GM23338 (cell line): Measurements from ENCODE around the gene TMCO4. TPM values are rescaled to one million over a fixed set of nuclear protein-coding genes. Genes with fewer than 3 reads are reported as not detected.

ENCODE experiments used
- ATAC-seq: fragments of 200-7000 bp; cut with Tn5 transposase; 3 replicates; pipeline ENCODE4 v1.9.1; 2020
- DNase-seq: peaks from one replicate; pipeline ENCODE4 v3.0.0-alpha.2; 2015; ENCODE audit warnings: low spot score
- H2AFZ ChIP-seq: fragments of 200-600 bp; sonication (generic); 2 replicates; pipeline ENCODE4 v1.8.0; 2016; ENCODE audit warnings: antibody characterized with exemption, mild to moderate bottlenecking, moderate library complexity
- H3F3A ChIP-seq: fragments of 200-600 bp; sonication (generic); replicated peaks from 2 replicates; pipeline ENCODE4 v1.8.0; 2017; ENCODE audit warnings: antibody characterized with exemption, mixed run types, low read depth
- H3K27ac ChIP-seq: fragments of 200-600 bp; sonication (generic); 2 replicates; pipeline ENCODE4 v1.6.1; 2016; ENCODE audit warnings: low read depth
- H3K27me3 ChIP-seq: fragments of 200-600 bp; sonication (generic); 2 replicates; pipeline ENCODE4 v1.8.0; 2016; ENCODE audit warnings: mild to moderate bottlenecking, mixed run types, moderate library complexity; ENCODE audit not compliant: insufficient read depth
- H3K36me3 ChIP-seq: fragments of 200-600 bp; sonication (generic); 2 replicates; pipeline ENCODE4 v1.8.0; 2016; ENCODE audit warnings: mild to moderate bottlenecking; ENCODE audit not compliant: insufficient read depth
- H3K4me1 ChIP-seq: fragments of 200-600 bp; sonication (generic); 2 replicates; pipeline ENCODE4 v1.8.0; 2016; ENCODE audit warnings: mild to moderate bottlenecking, moderate library complexity; ENCODE audit not compliant: insufficient read depth
- H3K4me2 ChIP-seq: fragments of 200-600 bp; sonication (generic); 2 replicates; pipeline ENCODE4 v1.7.1; 2017; ENCODE audit warnings: mixed run types
- H3K4me3 ChIP-seq: fragments of 200-600 bp; sonication (generic); 2 replicates; pipeline ENCODE4 v1.6.1; 2016; ENCODE audit warnings: mixed run types
- H3K79me2 ChIP-seq: fragments of 200-600 bp; sonication (generic); replicated peaks from 2 replicates; pipeline ENCODE4 v1.8.0; 2017; ENCODE audit warnings: mild to moderate bottlenecking; ENCODE audit not compliant: insufficient read depth
- H3K9me2 ChIP-seq: fragments of 200-600 bp; sonication (generic); 2 replicates; pipeline ENCODE4 v1.8.0; 2017; ENCODE audit not compliant: insufficient read depth
- H4K20me1 ChIP-seq: fragments of 200-600 bp; sonication (generic); replicated peaks from 2 replicates; pipeline ENCODE4 v1.8.0; 2017; ENCODE audit warnings: mild to moderate bottlenecking; ENCODE audit not compliant: insufficient read depth
- H3K27ac Mint-ChIP-seq: 2 replicates; pipeline ENCODE4 v1.8.0; 2020; ENCODE audit warnings: inconsistent platforms, mild to moderate bottlenecking, moderate library complexity, mixed read lengths
- H3K27me3 Mint-ChIP-seq: 3 replicates; pipeline ENCODE4 v1.8.0; 2022; ENCODE audit warnings: low read depth, mild to moderate bottlenecking, moderate library complexity, mixed read lengths, inconsistent platforms; ENCODE audit not compliant: insufficient read depth, poor library complexity
- H3K36me3 Mint-ChIP-seq: 3 replicates; pipeline ENCODE4 v1.8.0; 2021; ENCODE audit warnings: low read depth, mild to moderate bottlenecking, inconsistent platforms, moderate library complexity, mixed read lengths
- H3K4me1 Mint-ChIP-seq: 3 replicates; pipeline ENCODE4 v1.8.0; 2020; ENCODE audit warnings: mild to moderate bottlenecking, inconsistent platforms, mixed read lengths
- H3K4me3 Mint-ChIP-seq: 3 replicates; pipeline ENCODE4 v1.8.0; 2021; ENCODE audit warnings: moderate library complexity, mild to moderate bottlenecking, inconsistent platforms, mixed read lengths
- H3K9me3 Mint-ChIP-seq: 3 replicates; pipeline ENCODE4 v1.8.0; 2020; ENCODE audit warnings: moderate library complexity, mild to moderate bottlenecking, inconsistent platforms, mixed read lengths
- CREB1 ChIP-seq: fragments of 250-450 bp; sonication (Bioruptor Pico); IDR thresholded peaks from 2 replicates; pipeline ENCODE4 v1.5.0; 2020; ENCODE audit warnings: low read depth, mild to moderate bottlenecking, moderate library complexity
- EZH2 ChIP-seq: fragments of 200-600 bp; sonication (generic); IDR thresholded peaks from one replicate; pipeline ENCODE4 v1.8.0; 2017; ENCODE audit warnings: antibody characterized with exemption, mild to moderate bottlenecking, low read depth; ENCODE audit not compliant: unreplicated experiment
- EZH2phosphoT487 ChIP-seq: fragments of 200-600 bp; sonication (generic); IDR thresholded peaks from one replicate; pipeline ENCODE4 v1.8.1; 2018; ENCODE audit warnings: antibody characterized with exemption; ENCODE audit not compliant: unreplicated experiment
- JUNB ChIP-seq: IDR thresholded peaks from one replicate; pipeline ENCODE4 v1.6.1; 2016; ENCODE audit warnings: antibody characterized with exemption; ENCODE audit not compliant: unreplicated experiment
- NANOG ChIP-seq: IDR thresholded peaks from 2 replicates; pipeline ENCODE4 v1.6.1; 2016; ENCODE audit warnings: antibody characterized with exemption, borderline replicate concordance
- POLR2AphosphoS5 ChIP-seq: IDR thresholded peaks from 2 replicates; pipeline ENCODE4 v1.6.1; 2016; ENCODE audit warnings: antibody characterized with exemption, low read depth
- STAT1 ChIP-seq: IDR thresholded peaks from one replicate; pipeline ENCODE4 v1.6.1; 2016; ENCODE audit warnings: antibody characterized with exemption; ENCODE audit not compliant: unreplicated experiment
- ZNF114 ChIP-seq: fragments of 250-450 bp; sonication (Bioruptor Pico); IDR thresholded peaks from 2 replicates; pipeline ENCODE4 v1.5.0; 2020; ENCODE audit warnings: mild to moderate bottlenecking, moderate library complexity
- ZNF331 ChIP-seq: fragments of 250-450 bp; sonication (Bioruptor Pico); IDR thresholded peaks from 2 replicates; pipeline ENCODE4 v1.5.0; 2020; ENCODE audit warnings: low read depth, mild to moderate bottlenecking, moderate library complexity
- polyA plus RNA-seq: library from polyadenylated mRNA; unstranded; fragments of >200 nt; fragmentation: Nextera tagmentation; extraction: Ambion mirVana; gene quantifications from 2 replicates; pipeline ENCODE4 v1.2.1, GENCODE V29; 2016
- total RNA-seq: library from RNA; depleted of rRNA; stranded (reverse); fragments of >200 nt; shearing (Covaris generic); gene quantifications from 2 replicates; pipeline ENCODE4 v1.2.3, GENCODE V29; 2014
- TF ChIP-seq, protein P1 (sequence below): IDR thresholded peaks from 2 replicates; pipeline ENCODE4 v1.6.1; 2016; ENCODE audit warnings: antibody characterized with exemption
- TF ChIP-seq, protein P2 (sequence below): fragments of 250-450 bp; sonication (Bioruptor Pico); IDR thresholded peaks from 2 replicates; pipeline ENCODE4 v1.5.0; 2020; ENCODE audit warnings: mild to moderate bottlenecking, moderate library complexity
- TF ChIP-seq, protein P3 (sequence below): IDR thresholded peaks from one replicate; pipeline ENCODE4 v1.6.1; 2018; ENCODE audit warnings: antibody characterized with exemption; ENCODE audit not compliant: unreplicated experiment
- TF ChIP-seq, protein P4 (sequence below), 2 experiments: fragments of 200-600 bp in 1 of 2; sonication (generic) in 1 of 2; conservative IDR thresholded peaks; 2 replicates each; pipeline versions ENCODE4 v1.5.1 to v1.6.1; 2016 to 2017; ENCODE audit warnings: antibody characterized with exemption in 2 of 2, low read depth in 2 of 2, mild to moderate bottlenecking in 2 of 2, moderate library complexity in 1 of 2

TMCO4 gene
- total and polyA plus RNA-seq, 2 experiments from 2014 or later, result 2.6 to 6.9 TPM

DNA sequence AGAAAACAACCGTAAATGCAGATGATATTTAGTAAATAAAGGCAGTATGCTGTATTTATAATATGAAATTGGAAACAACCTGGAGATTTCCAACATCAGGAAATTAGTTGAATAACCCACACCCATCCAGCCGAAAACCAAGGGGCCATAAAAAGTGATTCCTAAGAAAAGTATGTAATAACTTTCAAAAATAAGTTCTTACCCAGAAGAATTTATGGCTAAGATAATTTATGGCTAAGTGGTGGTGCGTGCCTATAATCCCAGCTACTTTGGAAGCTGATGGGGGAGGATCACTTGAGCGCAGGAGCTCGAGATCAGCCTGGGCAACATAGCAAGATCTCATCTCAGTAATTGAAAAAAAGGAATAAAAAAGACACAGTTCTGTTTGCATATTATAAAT, 43.2 kb downstream of the TMCO4 start:
- Histone ChIP-seq H3K9me2 (no peaks in the 10 kb centered on the region), H3K27me3 (no peaks in the 10 kb centered on the region), H3K79me2 (no peaks in the 10 kb centered on the region), H3F3A (no peaks in the 10 kb centered on the region), H2AFZ (no peak overlapping the region), H3K4me1 (no peaks in the 10 kb centered on the region), H3K4me2 (no peak overlapping the region), H4K20me1 (no peaks in the 10 kb centered on the region; the same call in 1 of the 2 replicates), H3K27ac (no peak overlapping the region), H3K4me3 (no peak overlapping the region), H3K36me3 (no peaks in the 10 kb centered on the region)
- no peaks in the 10 kb centered on the region for H3K4me1 Mint-ChIP-seq
- H3K4me3 Mint-ChIP-seq, result no peak overlapping the region
- H3K36me3 Mint-ChIP-seq, result no peaks in the 10 kb centered on the region; the same call in 2 of the 3 replicates
- TF ChIP-seq EZH2 (no peak), POLR2AphosphoS5 (no peak), ZNF331 (CRISPR knock-in tag) (no peak), JUNB (no peak), CREB1 (CRISPR knock-in tag) (no peak), STAT1 (no peak), ZNF114 (CRISPR knock-in tag) (no peak), NANOG (no peak), EZH2phosphoT487 (no peak)
- TF ChIP-seq, protein P1, sequence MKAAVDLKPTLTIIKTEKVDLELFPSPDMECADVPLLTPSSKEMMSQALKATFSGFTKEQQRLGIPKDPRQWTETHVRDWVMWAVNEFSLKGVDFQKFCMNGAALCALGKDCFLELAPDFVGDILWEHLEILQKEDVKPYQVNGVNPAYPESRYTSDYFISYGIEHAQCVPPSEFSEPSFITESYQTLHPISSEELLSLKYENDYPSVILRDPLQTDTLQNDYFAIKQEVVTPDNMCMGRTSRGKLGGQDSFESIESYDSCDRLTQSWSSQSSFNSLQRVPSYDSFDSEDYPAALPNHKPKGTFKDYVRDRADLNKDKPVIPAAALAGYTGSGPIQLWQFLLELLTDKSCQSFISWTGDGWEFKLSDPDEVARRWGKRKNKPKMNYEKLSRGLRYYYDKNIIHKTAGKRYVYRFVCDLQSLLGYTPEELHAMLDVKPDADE, result no peak
- TF ChIP-seq, protein P2, sequence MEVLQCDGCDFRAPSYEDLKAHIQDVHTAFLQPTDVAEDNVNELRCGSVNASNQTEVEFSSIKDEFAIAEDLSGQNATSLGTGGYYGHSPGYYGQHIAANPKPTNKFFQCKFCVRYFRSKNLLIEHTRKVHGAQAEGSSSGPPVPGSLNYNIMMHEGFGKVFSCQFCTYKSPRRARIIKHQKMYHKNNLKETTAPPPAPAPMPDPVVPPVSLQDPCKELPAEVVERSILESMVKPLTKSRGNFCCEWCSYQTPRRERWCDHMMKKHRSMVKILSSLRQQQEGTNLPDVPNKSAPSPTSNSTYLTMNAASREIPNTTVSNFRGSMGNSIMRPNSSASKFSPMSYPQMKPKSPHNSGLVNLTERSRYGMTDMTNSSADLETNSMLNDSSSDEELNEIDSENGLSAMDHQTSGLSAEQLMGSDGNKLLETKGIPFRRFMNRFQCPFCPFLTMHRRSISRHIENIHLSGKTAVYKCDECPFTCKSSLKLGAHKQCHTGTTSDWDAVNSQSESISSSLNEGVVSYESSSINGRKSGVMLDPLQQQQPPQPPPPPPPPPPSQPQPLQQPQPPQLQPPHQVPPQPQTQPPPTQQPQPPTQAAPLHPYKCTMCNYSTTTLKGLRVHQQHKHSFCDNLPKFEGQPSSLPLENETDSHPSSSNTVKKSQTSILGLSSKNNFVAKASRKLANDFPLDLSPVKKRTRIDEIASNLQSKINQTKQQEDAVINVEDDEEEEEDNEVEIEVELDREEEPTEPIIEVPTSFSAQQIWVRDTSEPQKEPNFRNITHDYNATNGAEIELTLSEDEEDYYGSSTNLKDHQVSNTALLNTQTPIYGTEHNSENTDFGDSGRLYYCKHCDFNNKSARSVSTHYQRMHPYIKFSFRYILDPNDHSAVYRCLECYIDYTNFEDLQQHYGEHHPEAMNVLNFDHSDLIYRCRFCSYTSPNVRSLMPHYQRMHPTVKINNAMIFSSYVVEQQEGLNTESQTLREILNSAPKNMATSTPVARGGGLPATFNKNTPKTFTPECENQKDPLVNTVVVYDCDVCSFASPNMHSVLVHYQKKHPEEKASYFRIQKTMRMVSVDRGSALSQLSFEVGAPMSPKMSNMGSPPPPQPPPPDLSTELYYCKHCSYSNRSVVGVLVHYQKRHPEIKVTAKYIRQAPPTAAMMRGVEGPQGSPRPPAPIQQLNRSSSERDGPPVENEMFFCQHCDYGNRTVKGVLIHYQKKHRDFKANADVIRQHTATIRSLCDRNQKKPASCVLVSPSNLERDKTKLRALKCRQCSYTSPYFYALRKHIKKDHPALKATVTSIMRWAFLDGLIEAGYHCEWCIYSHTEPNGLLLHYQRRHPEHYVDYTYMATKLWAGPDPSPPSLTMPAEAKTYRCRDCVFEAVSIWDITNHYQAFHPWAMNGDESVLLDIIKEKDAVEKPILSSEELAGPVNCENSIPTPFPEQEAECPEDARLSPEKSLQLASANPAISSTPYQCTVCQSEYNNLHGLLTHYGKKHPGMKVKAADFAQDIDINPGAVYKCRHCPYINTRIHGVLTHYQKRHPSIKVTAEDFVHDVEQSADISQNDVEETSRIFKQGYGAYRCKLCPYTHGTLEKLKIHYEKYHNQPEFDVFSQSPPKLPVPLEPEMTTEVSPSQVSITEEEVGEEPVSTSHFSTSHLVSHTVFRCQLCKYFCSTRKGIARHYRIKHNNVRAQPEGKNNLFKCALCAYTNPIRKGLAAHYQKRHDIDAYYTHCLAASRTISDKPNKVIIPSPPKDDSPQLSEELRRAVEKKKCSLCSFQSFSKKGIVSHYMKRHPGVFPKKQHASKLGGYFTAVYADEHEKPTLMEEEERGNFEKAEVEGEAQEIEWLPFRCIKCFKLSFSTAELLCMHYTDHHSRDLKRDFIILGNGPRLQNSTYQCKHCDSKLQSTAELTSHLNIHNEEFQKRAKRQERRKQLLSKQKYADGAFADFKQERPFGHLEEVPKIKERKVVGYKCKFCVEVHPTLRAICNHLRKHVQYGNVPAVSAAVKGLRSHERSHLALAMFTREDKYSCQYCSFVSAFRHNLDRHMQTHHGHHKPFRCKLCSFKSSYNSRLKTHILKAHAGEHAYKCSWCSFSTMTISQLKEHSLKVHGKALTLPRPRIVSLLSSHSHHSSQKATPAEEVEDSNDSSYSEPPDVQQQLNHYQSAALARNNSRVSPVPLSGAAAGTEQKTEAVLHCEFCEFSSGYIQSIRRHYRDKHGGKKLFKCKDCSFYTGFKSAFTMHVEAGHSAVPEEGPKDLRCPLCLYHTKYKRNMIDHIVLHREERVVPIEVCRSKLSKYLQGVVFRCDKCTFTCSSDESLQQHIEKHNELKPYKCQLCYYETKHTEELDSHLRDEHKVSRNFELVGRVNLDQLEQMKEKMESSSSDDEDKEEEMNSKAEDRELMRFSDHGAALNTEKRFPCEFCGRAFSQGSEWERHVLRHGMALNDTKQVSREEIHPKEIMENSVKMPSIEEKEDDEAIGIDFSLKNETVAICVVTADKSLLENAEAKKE, result no peak
- TF ChIP-seq, protein P3, sequence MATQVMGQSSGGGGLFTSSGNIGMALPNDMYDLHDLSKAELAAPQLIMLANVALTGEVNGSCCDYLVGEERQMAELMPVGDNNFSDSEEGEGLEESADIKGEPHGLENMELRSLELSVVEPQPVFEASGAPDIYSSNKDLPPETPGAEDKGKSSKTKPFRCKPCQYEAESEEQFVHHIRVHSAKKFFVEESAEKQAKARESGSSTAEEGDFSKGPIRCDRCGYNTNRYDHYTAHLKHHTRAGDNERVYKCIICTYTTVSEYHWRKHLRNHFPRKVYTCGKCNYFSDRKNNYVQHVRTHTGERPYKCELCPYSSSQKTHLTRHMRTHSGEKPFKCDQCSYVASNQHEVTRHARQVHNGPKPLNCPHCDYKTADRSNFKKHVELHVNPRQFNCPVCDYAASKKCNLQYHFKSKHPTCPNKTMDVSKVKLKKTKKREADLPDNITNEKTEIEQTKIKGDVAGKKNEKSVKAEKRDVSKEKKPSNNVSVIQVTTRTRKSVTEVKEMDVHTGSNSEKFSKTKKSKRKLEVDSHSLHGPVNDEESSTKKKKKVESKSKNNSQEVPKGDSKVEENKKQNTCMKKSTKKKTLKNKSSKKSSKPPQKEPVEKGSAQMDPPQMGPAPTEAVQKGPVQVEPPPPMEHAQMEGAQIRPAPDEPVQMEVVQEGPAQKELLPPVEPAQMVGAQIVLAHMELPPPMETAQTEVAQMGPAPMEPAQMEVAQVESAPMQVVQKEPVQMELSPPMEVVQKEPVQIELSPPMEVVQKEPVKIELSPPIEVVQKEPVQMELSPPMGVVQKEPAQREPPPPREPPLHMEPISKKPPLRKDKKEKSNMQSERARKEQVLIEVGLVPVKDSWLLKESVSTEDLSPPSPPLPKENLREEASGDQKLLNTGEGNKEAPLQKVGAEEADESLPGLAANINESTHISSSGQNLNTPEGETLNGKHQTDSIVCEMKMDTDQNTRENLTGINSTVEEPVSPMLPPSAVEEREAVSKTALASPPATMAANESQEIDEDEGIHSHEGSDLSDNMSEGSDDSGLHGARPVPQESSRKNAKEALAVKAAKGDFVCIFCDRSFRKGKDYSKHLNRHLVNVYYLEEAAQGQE, result no peak
- TF ChIP-seq, protein P4, sequence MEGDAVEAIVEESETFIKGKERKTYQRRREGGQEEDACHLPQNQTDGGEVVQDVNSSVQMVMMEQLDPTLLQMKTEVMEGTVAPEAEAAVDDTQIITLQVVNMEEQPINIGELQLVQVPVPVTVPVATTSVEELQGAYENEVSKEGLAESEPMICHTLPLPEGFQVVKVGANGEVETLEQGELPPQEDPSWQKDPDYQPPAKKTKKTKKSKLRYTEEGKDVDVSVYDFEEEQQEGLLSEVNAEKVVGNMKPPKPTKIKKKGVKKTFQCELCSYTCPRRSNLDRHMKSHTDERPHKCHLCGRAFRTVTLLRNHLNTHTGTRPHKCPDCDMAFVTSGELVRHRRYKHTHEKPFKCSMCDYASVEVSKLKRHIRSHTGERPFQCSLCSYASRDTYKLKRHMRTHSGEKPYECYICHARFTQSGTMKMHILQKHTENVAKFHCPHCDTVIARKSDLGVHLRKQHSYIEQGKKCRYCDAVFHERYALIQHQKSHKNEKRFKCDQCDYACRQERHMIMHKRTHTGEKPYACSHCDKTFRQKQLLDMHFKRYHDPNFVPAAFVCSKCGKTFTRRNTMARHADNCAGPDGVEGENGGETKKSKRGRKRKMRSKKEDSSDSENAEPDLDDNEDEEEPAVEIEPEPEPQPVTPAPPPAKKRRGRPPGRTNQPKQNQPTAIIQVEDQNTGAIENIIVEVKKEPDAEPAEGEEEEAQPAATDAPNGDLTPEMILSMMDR (conservative IDR thresholded peaks at IDR 0.05; ENCODE audit: low read depth in 2 of 2), result no peak
- H3K9me3 Mint-ChIP-seq, result no peaks in the 10 kb centered on the region; the same call in 2 of the 3 replicates
- DNase-seq, result no peak
- H3K27me3 Mint-ChIP-seq, result peaks cover 2% of the 10 kb centered on the region
- H3K27ac Mint-ChIP-seq, result no peak overlapping the region
- no peak for ATAC-seq
